GM21526 (cell line): ENCODE measurements around the gene CBX2.

ENCODE experiments used
- ATAC-seq: cut with Tn5 transposase; IDR thresholded peaks from one replicate; pipeline ENCODE4 v1.9.1; 2021; ENCODE audit warnings: moderate library complexity; ENCODE audit not compliant: unreplicated experiment, low FRiP score

The CBX2 gene

DNA sequence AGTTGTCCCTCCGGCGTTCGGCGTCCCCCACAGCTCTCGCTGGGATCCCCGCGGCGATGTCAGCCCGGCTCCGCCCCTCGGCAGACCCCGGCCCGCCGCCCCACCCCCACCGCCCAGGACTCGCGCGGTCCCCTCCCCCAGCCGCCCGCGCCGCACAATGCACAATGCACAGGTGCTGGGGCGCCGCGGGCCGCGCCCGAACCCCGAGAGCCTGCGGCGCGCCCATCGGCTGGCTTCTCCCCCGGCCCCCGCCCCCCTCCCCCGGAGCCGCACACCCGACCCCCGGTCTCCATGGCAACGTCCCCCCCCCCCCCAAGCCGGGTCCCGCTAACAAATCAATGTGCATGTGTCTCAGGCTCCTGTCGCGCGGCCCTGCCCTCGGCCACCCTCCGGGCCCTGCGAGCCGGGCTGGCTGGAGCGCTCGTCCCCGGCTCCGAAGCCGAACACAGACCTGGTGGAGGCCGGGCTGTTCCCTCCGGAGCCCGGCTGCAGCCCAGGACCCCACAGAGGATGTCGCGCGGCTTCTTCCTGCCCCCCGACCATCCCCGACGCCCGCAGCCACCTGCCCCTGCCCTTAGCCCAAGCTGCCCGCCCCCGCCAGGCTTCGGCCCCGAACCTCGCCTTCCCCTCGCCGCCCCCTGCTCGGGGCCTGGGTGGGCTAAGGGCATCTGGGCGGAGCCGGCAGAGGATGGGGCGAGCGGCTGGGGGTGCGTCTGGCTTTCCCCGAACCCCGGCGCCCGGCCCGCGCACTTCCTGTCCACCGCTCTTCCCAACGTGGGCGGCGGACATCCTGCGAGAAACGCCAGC lies 19.7 kb downstream of the CBX2 start:
- ATAC-seq = no peak

DNA sequence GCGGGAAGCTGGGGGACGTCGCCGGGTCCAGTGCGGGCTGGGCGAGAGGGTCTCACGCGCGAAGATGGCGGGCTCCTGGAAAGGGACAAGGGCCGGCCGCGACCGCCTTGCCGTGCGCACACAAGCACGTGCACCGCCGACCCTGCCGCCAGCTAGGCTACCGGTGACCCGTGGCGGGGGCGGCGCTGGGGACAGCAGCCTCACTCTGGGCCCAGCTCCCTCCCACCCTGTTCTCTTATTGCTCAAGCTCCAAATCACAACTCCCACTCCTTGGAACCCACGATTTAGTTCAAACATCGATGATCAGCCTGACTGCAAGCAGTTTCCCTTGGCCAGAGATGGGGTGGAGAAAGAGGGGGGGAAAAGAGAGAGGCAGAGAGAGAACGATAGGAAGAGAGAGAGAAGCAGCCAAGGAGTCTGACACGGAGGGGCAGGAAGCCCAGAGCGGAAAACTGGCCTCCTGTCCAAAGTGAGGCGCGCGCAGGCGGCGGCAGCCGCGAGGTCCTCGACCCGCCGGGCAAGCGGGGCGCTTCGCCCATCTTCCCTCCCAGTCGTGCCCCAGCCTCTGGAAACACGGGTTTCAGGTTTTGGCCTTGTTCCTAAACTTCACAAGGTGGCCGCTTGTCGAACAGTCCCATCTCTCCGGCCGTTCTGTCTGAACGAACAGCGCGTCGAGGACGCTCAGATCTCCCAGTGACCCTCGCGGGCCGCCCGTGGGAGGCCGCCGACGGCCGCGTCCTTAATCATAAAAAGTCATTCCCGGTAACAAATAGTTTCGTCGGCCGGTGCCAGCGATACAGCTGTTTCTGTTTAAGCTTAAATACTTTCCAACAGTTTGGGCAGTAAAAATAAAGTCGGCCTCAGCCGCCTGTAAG lies 20.6 kb downstream of the CBX2 start:
- no peak for ATAC-seq

DNA sequence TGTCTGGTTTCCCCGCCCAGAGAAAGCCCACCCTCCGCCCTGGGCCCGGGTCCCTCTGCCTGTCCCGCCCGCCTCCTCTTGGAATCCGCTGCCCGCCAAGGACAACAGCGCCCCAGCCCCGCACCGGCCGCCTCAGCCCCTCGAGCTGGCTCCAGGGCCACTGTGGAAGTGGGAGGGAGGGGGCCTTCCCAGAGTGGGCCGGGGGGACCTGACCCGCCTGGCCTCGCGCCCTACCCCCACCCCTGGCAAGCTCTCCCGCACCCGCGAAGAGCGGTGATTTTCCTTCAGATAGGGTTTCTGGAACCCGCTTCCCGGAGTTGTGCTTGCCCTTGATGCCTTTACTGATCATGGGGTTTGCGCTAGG lies 21.2 kb downstream of the CBX2 start:
- no peak for ATAC-seq

GRCh38 chr17:79799538-79800324 lies 21.8 kb downstream of the CBX2 start:
- ATAC-seq = no peak

GRCh38 chr17:79800325-79801155 lies 22.6 kb downstream of the CBX2 start:
- ATAC-seq = no peak

DNA sequence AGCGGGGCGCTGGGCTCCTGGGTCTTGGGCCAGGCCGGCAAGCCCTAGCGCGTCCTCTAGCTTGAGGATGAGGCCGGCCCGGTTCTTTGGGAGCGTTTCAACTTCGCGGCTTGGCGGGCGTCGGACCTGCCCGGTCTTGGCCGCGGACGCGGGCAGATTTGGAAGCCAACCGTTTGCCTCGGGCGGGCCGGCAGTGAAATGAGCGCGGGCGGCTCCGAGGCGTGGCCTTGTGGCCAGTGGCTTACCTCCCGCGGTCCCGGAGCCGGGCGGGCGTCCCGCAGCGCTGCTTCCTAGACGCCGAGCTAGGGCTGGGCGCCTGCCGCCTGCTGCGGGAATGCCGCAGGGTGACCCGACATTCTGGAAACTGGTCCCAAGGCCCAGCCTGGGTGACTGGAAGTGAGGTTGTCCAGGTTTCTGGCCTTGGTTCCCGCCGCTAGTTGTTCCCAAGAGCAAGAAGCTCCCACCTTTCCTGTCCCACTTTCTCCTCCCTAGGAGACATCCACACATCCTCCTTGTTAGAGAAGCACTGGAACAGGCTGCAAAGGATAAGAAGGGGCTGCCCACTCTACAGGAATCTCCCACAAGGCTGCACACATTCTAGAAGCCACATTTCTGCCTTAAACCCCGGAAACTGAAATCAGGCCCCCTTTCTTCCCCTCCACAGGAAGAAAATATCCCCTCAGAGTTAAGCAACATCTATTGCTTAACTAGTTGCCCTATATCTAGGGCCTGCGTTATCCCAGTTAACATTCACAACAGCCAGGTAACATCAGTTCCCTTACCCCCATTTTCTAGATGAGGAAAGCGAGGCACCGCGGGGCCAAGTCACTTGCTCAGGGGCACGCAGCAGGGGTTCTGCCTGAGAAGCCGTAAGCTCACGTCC lies 23.4 kb downstream of the CBX2 start:
- ATAC-seq = no peak

DNA sequence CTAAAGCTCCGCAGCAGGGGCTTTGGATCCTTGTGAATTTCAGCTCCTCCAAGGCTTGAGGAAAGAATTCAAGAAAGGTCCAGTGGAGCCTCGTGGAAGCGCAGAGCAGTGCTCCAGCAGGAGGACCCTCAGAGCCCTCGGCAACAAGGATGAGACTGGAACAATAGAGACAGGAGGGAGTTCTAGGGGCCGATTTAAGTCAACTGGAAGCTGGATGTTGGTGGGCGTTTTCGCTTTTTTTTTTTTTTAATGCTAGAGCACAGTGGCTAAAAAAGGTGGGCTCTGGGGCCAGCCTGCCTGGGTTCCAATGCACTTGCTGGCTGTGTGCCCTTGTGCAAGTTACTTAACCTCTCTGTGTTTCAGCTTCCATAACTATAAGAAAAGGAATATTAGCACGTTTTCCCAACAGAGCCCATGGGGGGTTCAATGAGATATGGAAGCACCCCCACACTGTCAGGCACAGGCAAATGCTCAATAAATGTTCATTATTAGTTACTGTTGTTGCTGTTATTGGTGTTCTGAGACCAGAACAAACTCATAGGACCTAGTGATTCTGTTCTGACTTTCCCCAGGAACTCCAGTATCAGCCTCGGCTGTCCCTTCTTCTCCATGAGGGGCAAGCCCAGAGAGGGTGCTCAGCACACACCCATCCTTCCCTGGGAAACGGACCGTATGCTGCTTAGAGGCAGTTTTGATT lies 24.2 kb downstream of the CBX2 start:
- ATAC-seq = no peak

GRCh38 chr17:79802736-79803420 lies 24.9 kb downstream of the CBX2 start:
- ATAC-seq = no peak

DNA sequence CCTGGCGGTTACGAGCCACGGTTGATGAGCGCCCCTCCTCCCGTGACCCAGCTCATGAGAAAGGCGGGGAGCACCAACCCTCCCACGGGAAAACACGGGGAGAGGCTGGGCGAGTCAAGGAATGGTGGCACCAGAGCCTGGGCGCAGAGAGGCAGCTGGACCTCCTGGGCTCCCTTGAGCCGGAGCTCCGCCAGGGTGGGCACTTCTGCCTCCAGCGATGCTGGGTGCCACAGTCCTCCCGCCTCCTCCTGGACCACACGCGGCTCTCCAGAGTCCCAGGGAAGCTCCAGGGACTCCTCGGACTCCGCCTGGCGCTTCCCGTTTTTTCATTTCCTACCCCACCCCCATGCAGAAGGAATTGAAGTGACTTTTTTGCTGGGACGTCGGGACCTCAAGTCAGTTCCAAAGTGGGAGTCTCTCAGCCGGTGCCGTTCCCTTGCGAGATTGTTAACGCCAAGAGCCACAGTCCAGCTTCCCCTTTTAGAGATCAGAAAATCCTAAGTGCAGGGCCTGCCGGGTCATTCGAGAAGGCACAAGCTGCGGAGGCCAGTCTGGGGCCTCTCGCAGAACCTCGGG lies 25.6 kb downstream of the CBX2 start:
- ATAC-seq = no peak

DNA sequence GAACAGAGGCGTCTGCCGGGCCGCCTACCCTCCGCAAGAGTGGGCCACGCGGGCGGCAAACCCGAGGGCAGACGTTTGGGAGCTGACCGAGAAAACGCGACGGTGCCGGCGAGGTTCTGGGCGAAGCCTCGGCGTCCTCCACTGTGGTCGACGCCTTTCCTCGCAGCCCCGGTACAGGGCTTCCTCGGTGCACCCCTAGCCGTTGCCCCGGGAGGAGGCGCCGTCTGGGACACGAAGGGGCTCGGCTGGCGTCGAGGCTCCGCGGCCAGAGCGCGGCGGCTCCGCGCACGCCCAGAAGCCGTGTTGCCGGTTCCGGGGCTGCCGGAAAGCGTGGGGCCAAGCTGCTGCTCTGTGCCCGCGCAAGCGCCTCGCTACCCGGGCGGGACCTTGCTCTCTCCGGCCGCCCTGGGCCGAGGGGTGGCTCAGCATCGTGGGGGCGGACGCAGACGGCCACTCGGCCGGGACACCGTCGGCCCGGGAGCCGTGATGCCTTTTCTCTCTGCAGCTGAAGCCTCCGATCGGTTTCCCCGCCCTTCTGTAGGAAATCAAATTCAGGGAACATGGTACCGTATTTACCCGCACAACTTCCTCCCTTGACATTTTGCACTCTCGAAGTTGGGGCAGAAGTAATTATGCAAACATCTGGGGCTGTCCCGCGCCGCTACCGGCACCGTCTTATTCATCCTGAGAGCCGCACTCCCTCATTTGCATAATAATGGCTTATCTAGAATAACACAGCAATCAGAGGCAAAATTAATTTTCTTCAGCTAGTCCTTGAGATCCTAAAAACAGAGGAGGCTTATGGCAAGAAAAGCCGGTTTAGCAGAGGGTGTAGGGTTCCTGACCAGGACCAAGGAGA lies 26.3 kb downstream of the CBX2 start:
- ATAC-seq = peak; percentile 56

GRCh38 chr17:79804856-79805696 lies 27.1 kb downstream of the CBX2 start:
- no peak for ATAC-seq

DNA sequence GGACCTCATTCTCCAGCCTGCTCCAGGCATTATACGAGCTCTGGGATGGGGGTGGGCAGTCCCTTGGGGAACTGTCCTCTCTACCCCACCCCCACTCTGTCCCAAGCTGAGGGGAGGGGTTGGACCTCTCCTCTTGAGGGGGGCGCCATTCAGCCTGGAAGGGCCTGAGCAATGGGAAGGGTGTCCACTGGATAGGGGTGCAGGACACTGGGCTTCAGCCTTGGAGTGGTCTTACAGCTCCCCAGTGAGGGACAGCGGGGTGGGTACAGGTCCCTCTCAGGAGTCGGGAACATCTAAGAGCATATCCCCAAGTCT lies 28.5 kb downstream of the CBX2 start:
- no peak for ATAC-seq

- ATAC-seq = no peak
Observed at GRCh38 chr17:79806863-79807720, 29.1 kb downstream of the CBX2 start.

DNA sequence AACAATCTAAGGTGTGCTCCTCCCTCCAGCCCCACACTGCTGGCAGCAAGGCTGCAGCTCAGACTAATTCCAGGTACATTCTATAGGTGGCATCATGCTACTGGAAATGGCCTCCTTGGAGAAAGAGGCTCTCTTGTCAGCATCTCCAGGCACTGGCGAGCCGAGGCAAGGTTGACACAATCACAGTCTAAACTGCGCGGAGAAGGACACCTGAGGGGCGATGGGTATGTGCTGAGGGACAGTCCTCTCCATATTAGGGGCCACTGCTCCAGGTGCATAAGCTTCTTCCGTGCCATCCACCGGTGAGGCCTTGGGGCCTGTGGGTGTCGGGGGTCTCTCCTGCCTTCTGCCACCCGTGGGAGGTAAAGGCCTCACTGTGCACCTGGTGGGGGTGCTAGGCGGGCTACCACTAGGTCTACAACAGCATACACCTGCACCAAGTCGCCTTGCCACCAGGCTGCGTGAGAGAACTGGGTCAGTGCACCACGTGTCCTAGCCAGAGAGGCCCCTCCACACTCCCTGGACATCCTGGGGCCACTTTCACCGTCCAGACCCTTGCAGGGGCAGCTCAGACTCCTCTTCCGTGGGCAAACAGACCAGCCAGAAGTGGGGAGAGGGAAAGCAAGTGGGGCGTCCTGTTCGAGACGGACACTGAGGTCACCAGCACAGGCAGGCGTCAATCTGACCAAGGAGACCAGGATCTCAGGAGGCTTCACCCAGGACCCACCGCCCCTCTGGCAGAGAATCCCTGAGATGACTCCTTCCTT lies 31.0 kb downstream of the CBX2 start:
- no peak for ATAC-seq
